Keratinocyte (primary cell): ENCODE measurements around the gene TRAPPC13. TPM values are rescaled to one million over a fixed set of nuclear protein-coding genes. Genes with fewer than 3 reads are reported as not detected.

ENCODE experiments used
- DNase-seq: peaks from one replicate; pipeline ENCODE4 v3.0.0-alpha.2; 2011; ENCODE audit warnings: low read depth, missing footprints, low spot score
- FAIRE-seq: peaks from 2 replicates; lab custom pipeline; 2011; peaks lifted over from hg19 to GRCh38; lab: Jason Lieb, UNC
- H2AFZ ChIP-seq: 2 replicates; pipeline ENCODE4 v1.6.0; 2012; ENCODE audit warnings: low read length, control low read depth, inconsistent platforms; ENCODE audit not compliant: control insufficient read depth
- H3K27ac ChIP-seq: 2 replicates; pipeline ENCODE4 v1.5.1; 2011; ENCODE audit warnings: low read length; ENCODE audit not compliant: control insufficient read depth, insufficient read depth
- H3K27me3 ChIP-seq: 3 replicates; pipeline ENCODE4 v1.6.0; 2011; ENCODE audit warnings: low read length; ENCODE audit not compliant: control insufficient read depth, insufficient read depth; ENCODE audit errors: extremely low read depth
- H3K36me3 ChIP-seq, 2 experiments: 2 replicates in 1 of 2; 3 replicates in 1 of 2; pipeline ENCODE4 v1.5.1; 2011; ENCODE audit warnings: low read length in 2 of 2, mild to moderate bottlenecking in 1 of 2; ENCODE audit not compliant: control insufficient read depth in 2 of 2, insufficient read depth in 2 of 2; ENCODE audit errors: extremely low read depth in 1 of 2
- H3K4me1 ChIP-seq: 3 replicates; pipeline ENCODE4 v1.5.1; 2011; ENCODE audit warnings: low read length; ENCODE audit not compliant: control insufficient read depth, insufficient read depth; ENCODE audit errors: extremely low read depth
- H3K4me2 ChIP-seq: 3 replicates; pipeline ENCODE4 v1.6.0; 2011; ENCODE audit warnings: low read depth, low read length; ENCODE audit not compliant: control insufficient read depth, insufficient read depth; ENCODE audit errors: extremely low read depth
- H3K4me3 ChIP-seq, 3 experiments: fragments of 200-600 bp in 1 of 3; sonication (generic) in 1 of 3; 2 replicates in 2 of 3; 3 replicates in 1 of 3; pipeline ENCODE4 v1.5.1; 2011 to 2016; ENCODE audit warnings: low read length in 3 of 3, mild to moderate bottlenecking in 3 of 3, control low read depth in 2 of 3, inconsistent platforms in 1 of 3, low read depth in 1 of 3, mixed read lengths in 1 of 3, mixed run types in 1 of 3, moderate library complexity in 1 of 3; ENCODE audit not compliant: control insufficient read depth in 2 of 3, insufficient read depth in 2 of 3; ENCODE audit errors: extremely low read depth in 1 of 3
- H3K79me2 ChIP-seq: 2 replicates; pipeline ENCODE4 v1.6.0; 2012; ENCODE audit warnings: low read length; ENCODE audit not compliant: control insufficient read depth, insufficient read depth
- H3K9ac ChIP-seq: 3 replicates; pipeline ENCODE4 v1.6.0; 2011; ENCODE audit warnings: low read length; ENCODE audit not compliant: control insufficient read depth, insufficient read depth; ENCODE audit errors: extremely low read depth
- H3K9me1 ChIP-seq: 3 replicates; pipeline ENCODE4 v1.6.0; 2011; ENCODE audit warnings: low read length; ENCODE audit not compliant: control insufficient read depth, insufficient read depth; ENCODE audit errors: extremely low read depth
- H3K9me3 ChIP-seq: 2 replicates; pipeline ENCODE4 v1.5.1; 2012; ENCODE audit warnings: low read depth, low read length; ENCODE audit not compliant: control insufficient read depth
- H4K20me1 ChIP-seq: 3 replicates; pipeline ENCODE4 v1.6.0; 2011; ENCODE audit warnings: low read length; ENCODE audit not compliant: control insufficient read depth, insufficient read depth; ENCODE audit errors: extremely low read depth
- CTCF ChIP-seq, 3 experiments: IDR thresholded peaks in 1 of 3; conservative IDR thresholded peaks in 1 of 3; optimal IDR thresholded peaks in 1 of 3; 2 replicates in 2 of 3; 3 replicates in 1 of 3; pipeline versions ENCODE3 to v1.5.1; 2011; ENCODE audit warnings: low read length in 3 of 3, mild to moderate bottlenecking in 3 of 3, moderate library complexity in 2 of 3, control low read depth in 1 of 3, inconsistent platforms in 1 of 3; ENCODE audit not compliant: insufficient read depth in 2 of 3; ENCODE audit errors: extremely low read depth in 1 of 3
- EZH2 ChIP-seq: IDR thresholded peaks from one replicate; pipeline ENCODE4 v1.6.1; 2012; ENCODE audit warnings: inconsistent platforms, mild to moderate bottlenecking, low read length, moderate library complexity
- dilution Hi-C: fragments of 300-500 bp; cut with MboI; formaldehyde crosslinking; loops from one replicate; pipeline ENCODE4 v1.7.0; 2020; ENCODE audit warnings: low sequenced_read_pairs; ENCODE audit not compliant: extremely low pct_ligation_motif_present
- polyA plus RNA-seq, 5 experiments: library from polyadenylated mRNA; depleted of rRNA in 3 of 5; stranded (reverse) in 3 of 5; stranded (forward) in 1 of 5; unstranded in 1 of 5; fragments of >200 nt; gene quantifications; 1 replicate in 1 of 5; 2 replicates in 3 of 5; 3 replicates in 1 of 5; pipeline versions ENCODE4 v1.2.1 to v1.2.3, GENCODE V29; 2011 to 2012; ENCODE audit warnings: missing spikeins in 2 of 5, low read depth in 1 of 5, low replicate concordance in 1 of 5

Gene TRAPPC13
- polyA plus RNA-seq, 1 donor (not counting 4 experiments of a cell fraction or from before 2014, with no cell fraction given) = 22.2 TPM

- no peak overlapping the region for H2AFZ ChIP-seq
- no peaks in the 10 kb centered on the region for H3K4me1 ChIP-seq
- no peak overlapping the region for H3K9ac ChIP-seq
- H3K27ac ChIP-seq = no peak overlapping the region
- no peaks in the 10 kb centered on the region for H3K79me2 ChIP-seq
- no peak for TF ChIP-seq CTCF (optimal IDR thresholded peaks at IDR 0.05 in 1 of 3, IDR thresholded peaks at IDR 0.05 in 1 of 3, conservative IDR thresholded peaks at IDR 0.05 in 1 of 3; ENCODE audit: extremely low read depth in 1 of 3, insufficient read depth in 2 of 3, low read length in 3 of 3)
- no peak for TF ChIP-seq EZH2
- dilution Hi-C loops = no loop called here
- no peak for FAIRE-seq
- DNase-seq = no peak
- no peaks in the 10 kb centered on the region for H3K27me3 ChIP-seq
- no peak overlapping the region for H3K4me2 ChIP-seq
- no peaks in the 10 kb centered on the region for H4K20me1 ChIP-seq
- H3K4me3 ChIP-seq = no peak overlapping the region
- H3K9me3 ChIP-seq = no peaks in the 10 kb centered on the region
- H3K36me3 ChIP-seq = peaks cover 4 to 8% of the 10 kb centered on the region in 2 experiments
- no peaks in the 10 kb centered on the region for H3K9me1 ChIP-seq
These were observed 15.4 kb downstream of the TRAPPC13 start for GRCh38 chr5:65640240-65640639.

- Histone ChIP-seq H3K27ac (no peak overlapping the region), H3K36me3 (no peaks in the 10 kb centered on the region), H3K9me1 (no peaks in the 10 kb centered on the region), H3K4me1 (no peaks in the 10 kb centered on the region), H3K4me3 (no peak overlapping the region), H3K9ac (no peak overlapping the region), H2AFZ (no peak overlapping the region), H4K20me1 (no peaks in the 10 kb centered on the region), H3K79me2 (no peaks in the 10 kb centered on the region), H3K27me3 (no peaks in the 10 kb centered on the region), H3K9me3 (no peaks in the 10 kb centered on the region), H3K4me2 (no peak overlapping the region)
- dilution Hi-C loops = no loop called here
- no peak for FAIRE-seq
- TF ChIP-seq EZH2 = no peak
- TF ChIP-seq CTCF (optimal IDR thresholded peaks at IDR 0.05 in 1 of 3, IDR thresholded peaks at IDR 0.05 in 1 of 3, conservative IDR thresholded peaks at IDR 0.05 in 1 of 3; ENCODE audit: extremely low read depth in 1 of 3, insufficient read depth in 2 of 3, low read length in 3 of 3) = no peak
- DNase-seq = no peak
These were observed 22.1 kb downstream of the TRAPPC13 start for GRCh38 chr5:65646938-65647337.
